HFFc6 (cell line): Measurements from ENCODE around the gene TAX1BP3. TPM values are rescaled to one million over a fixed set of nuclear protein-coding genes. Genes with fewer than 3 reads are reported as not detected.

ENCODE experiments used
- DNase-seq: peaks from one replicate; pipeline ENCODE4 v3.0.0-alpha.2; 2018
- H3K27ac Mint-ChIP-seq: 2 replicates; pipeline ENCODE4 v1.8.0; 2020; ENCODE audit warnings: mild to moderate bottlenecking, mixed read lengths
- H3K27me3 Mint-ChIP-seq: 2 replicates; pipeline ENCODE4 v1.8.0; 2021; ENCODE audit warnings: mild to moderate bottlenecking, moderate library complexity, mixed read lengths; ENCODE audit not compliant: insufficient read depth
- H3K36me3 Mint-ChIP-seq: 2 replicates; pipeline ENCODE4 v1.8.0; 2021; ENCODE audit warnings: low read depth, mixed read lengths
- H3K4me1 Mint-ChIP-seq: 2 replicates; pipeline ENCODE4 v1.8.0; 2020; ENCODE audit warnings: low read depth, mixed read lengths
- H3K4me3 Mint-ChIP-seq: 2 replicates; pipeline ENCODE4 v1.8.0; 2020; ENCODE audit warnings: mild to moderate bottlenecking, moderate library complexity, mixed read lengths
- H3K9me3 Mint-ChIP-seq: 2 replicates; pipeline ENCODE4 v1.8.0; 2020; ENCODE audit warnings: mild to moderate bottlenecking, mixed read lengths
- CTCF ChIP-seq: fragments of 200-600 bp; sonication (generic); IDR thresholded peaks from 2 replicates; pipeline ENCODE4 v1.5.0; 2021; ENCODE audit warnings: antibody characterized with exemption, mild to moderate bottlenecking
- total RNA-seq, 6 experiments: library from RNA; stranded (reverse); fragmentation: NEBNext Ultra II Directional; extraction: Animal tissue kit (Norgen Biotek cat#: 25700); gene quantifications; 2 replicates in 1 of 6; 3 replicates in 5 of 6; pipeline ENCODE4 v1.2.3, GENCODE V29; 2021

Gene TAX1BP3
- total RNA-seq, 6 experiments from 2014 or later: 289 to 336 (median 313) TPM

- H3K4me3 Mint-ChIP-seq: no peak overlapping the region
- H3K36me3 Mint-ChIP-seq: no peaks in the 10 kb centered on the region
- peaks cover 6% of the 10 kb centered on the region; the same call in 1 of the 2 replicates for H3K4me1 Mint-ChIP-seq
- TF ChIP-seq CTCF: no peak
- no peaks in the 10 kb centered on the region; the same call in 1 of the 2 replicates for H3K27me3 Mint-ChIP-seq
- no peak overlapping the region for H3K27ac Mint-ChIP-seq
- no peak for DNase-seq
- H3K9me3 Mint-ChIP-seq: no peaks in the 10 kb centered on the region
Measured at GRCh38 chr17:3690094-3690715, 21.8 kb upstream of the TAX1BP3 start.

- Mint-ChIP-seq H3K27ac (no peak overlapping the region), H3K36me3 (no peaks in the 10 kb centered on the region), H3K27me3 (no peaks in the 10 kb centered on the region; the same call in 1 of the 2 replicates), H3K4me1 (peaks cover 1% of the 10 kb centered on the region; the same call in 1 of the 2 replicates), H3K4me3 (no peak overlapping the region), H3K9me3 (no peaks in the 10 kb centered on the region)
- TF ChIP-seq CTCF: no peak
- DNase-seq: no peak
Measured at GRCh38 chr17:3689262-3690093, 21.1 kb upstream of the TAX1BP3 start.

- H3K4me1 Mint-ChIP-seq: no peaks in the 10 kb centered on the region
- H3K27me3 Mint-ChIP-seq: no peaks in the 10 kb centered on the region; the same call in 1 of the 2 replicates
- no peak overlapping the region for H3K4me3 Mint-ChIP-seq
- H3K27ac Mint-ChIP-seq: no peak overlapping the region
- H3K36me3 Mint-ChIP-seq: no peaks in the 10 kb centered on the region
- TF ChIP-seq CTCF: no peak
- no peak for DNase-seq
- no peaks in the 10 kb centered on the region for H3K9me3 Mint-ChIP-seq
Measured at GRCh38 chr17:3688852-3689261, 20.5 kb upstream of the TAX1BP3 start.

GRCh38 chr17:3688027-3688553 lies 19.7 kb upstream of the TAX1BP3 start:
- no peaks in the 10 kb centered on the region for H3K9me3 Mint-ChIP-seq
- DNase-seq: no peak
- H3K36me3 Mint-ChIP-seq: no peaks in the 10 kb centered on the region
- no peak overlapping the region for H3K27ac Mint-ChIP-seq
- H3K27me3 Mint-ChIP-seq: peaks cover under 1% of the 10 kb centered on the region; the same call in 1 of the 2 replicates
- no peak overlapping the region for H3K4me3 Mint-ChIP-seq
- H3K4me1 Mint-ChIP-seq: no peaks in the 10 kb centered on the region
- TF ChIP-seq CTCF: no peak

GRCh38 chr17:3685174-3685573 lies 16.8 kb upstream of the TAX1BP3 start:
- no peak for DNase-seq
- no peaks in the 10 kb centered on the region for H3K36me3 Mint-ChIP-seq
- no peak overlapping the region for H3K4me3 Mint-ChIP-seq
- no peak for TF ChIP-seq CTCF
- H3K9me3 Mint-ChIP-seq: no peaks in the 10 kb centered on the region
- H3K4me1 Mint-ChIP-seq: no peaks in the 10 kb centered on the region
- no peak overlapping the region for H3K27ac Mint-ChIP-seq
- peaks cover 7% of the 10 kb centered on the region; the same call in 1 of the 2 replicates for H3K27me3 Mint-ChIP-seq
